ENCODE measurements around the gene SLC27A1.

DNA sequence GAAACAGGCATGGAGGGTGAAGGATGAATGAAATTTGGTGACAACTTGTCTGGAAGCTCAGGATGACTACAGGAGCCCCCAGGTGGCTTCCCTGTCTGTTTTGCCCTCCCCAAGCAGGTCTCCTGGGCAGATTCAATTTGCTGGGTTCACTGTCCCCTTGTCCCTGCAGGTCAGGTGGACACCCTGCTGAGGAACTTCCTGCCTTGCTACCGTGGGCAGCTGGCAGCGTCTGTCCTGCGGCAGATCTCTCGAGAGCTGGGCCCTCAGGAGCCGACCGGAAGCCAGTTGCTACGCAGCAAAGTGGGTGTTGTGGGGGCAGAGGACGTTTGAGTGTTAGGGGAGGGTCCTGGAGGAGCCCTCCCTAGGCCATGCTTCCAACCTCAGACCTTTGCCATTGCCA lies 60.3 kb downstream of the SLC27A1 start:
- TF ChIP-seq SIRT6 (IDR thresholded peaks at IDR 0.05; ENCODE audit: low read depth, low read length) = no peak
- no peak for TF ChIP-seq RBM14 (IDR thresholded peaks at IDR 0.05; ENCODE audit: borderline replicate concordance, insufficient read depth, low read depth, low read length)
- TF ChIP-seq SP1 (CRISPR knock-in tag; IDR thresholded peaks at IDR 0.05) = no peak
- TF ChIP-seq FIP1L1 (IDR thresholded peaks at IDR 0.05; ENCODE audit: low read depth, low read length, poor library complexity, severe bottlenecking) = no peak
- TF ChIP-seq CTCF (IDR thresholded peaks at IDR 0.05 in 2 of 3, conservative IDR thresholded peaks at IDR 0.05 in 1 of 3; ENCODE audit: insufficient read depth in 2 of 3, low read depth in 1 of 3, low read length in 3 of 3) = no peak
- TF ChIP-seq SETDB1 (IDR thresholded peaks at IDR 0.05; ENCODE audit: low read length) = no peak
- no peak for TF ChIP-seq POLR2AphosphoS5 (IDR thresholded peaks at IDR 0.05; ENCODE audit: control insufficient read depth, insufficient read depth, low read depth, low read length)
- TF ChIP-seq, protein P1, sequence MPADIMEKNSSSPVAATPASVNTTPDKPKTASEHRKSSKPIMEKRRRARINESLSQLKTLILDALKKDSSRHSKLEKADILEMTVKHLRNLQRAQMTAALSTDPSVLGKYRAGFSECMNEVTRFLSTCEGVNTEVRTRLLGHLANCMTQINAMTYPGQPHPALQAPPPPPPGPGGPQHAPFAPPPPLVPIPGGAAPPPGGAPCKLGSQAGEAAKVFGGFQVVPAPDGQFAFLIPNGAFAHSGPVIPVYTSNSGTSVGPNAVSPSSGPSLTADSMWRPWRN (IDR thresholded peaks at IDR 0.05; ENCODE audit: low read depth) = no peak
- no peak for TF ChIP-seq REST (IDR thresholded peaks at IDR 0.05; ENCODE audit: borderline replicate concordance)
- TF ChIP-seq REST (CRISPR knock-in tag; IDR thresholded peaks at IDR 0.05; ENCODE audit: low read depth) = no peak
- TF ChIP-seq HINFP (tag; conservative IDR thresholded peaks at IDR 0.05; ENCODE audit: low read depth) = no peak
- no peak for TF ChIP-seq ZNF707 (CRISPR knock-in tag; conservative IDR thresholded peaks at IDR 0.05)
